NCI-H2081 (cell line): Measurements from ENCODE around the gene GRK1.
A peak's percentile ranks its signal among the peaks of the same experiment; 100 is the strongest.
"Not testable (repeated sequence)": the region's sequence is repeated elsewhere in the genome, so short reads cannot be mapped to it uniquely, and the experiment has no call there.

Source experiments
- DNase-seq, 2 experiments: peaks; one replicate each; lab custom pipeline; 2025; lab: John Stamatoyannopoulos, UW

The GRK1 gene

GRCh38 chr13:113666951-113667701 is at the start of gene GRK1:
TSS of gene GRK1 (plus strand) at chr13:113667219. CDS start at chr13:113667387, 168 bp downstream.
- no peak for DNase-seq

GRCh38 chr13:113617961-113618360 is 49.1 kb upstream of the GRK1 start:
- DNase-seq = no peak

DNA sequence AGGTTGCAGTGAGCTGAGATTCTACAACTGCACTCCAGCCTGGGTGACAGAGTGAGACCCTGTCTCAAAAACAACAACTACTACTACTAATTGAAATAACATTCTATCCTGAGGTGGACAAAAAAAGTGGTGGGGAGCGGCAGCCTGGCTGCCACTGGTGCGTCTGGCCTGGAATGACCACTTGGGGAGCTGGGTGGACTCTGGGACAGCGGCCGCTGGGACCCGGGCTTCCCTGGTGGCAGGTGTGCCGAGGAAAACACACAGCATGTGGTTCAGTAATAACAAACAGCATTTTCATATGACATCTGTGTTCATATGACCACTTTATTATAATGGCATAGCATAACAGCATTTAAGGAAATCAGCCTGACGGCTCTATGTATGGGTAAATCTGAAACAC is 48.6 kb upstream of the GRK1 start:
- DNase-seq = no peak

DNA sequence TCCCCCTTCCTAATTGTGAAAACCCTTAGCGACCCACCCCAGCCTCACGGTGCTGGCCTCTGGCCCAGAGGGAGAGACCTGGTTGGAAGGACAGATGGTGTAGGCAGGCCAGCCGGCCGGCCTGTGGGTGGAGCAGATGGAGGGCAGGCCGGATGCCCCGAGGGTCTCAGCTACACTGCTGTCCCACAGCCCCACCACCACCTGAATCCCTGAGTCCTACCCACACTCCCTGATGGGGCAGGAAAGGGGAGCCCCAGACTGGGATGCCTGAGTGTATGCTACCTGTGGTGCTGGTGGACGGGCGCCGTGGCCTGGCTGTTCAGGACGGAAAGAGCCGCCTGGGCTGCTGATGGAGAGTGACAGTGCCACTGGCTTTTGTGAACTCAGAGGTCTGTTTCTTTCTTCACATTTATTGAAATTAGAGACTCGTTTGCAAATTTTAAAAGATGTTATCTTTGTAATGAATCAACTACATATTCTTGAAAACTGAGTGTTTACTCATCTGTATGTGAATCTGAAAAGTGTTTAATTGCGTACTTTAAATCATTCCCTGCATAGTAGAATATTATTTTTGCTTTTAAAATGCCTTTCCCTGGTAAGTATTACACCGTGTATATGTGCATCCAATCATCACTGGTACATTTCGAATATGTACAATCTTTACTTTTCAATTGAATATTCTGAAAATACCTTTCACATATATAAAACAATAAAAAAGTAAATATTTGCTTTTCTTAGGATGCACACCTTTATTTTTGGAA is 46.8 kb upstream of the GRK1 start:
- no peak for DNase-seq

DNA sequence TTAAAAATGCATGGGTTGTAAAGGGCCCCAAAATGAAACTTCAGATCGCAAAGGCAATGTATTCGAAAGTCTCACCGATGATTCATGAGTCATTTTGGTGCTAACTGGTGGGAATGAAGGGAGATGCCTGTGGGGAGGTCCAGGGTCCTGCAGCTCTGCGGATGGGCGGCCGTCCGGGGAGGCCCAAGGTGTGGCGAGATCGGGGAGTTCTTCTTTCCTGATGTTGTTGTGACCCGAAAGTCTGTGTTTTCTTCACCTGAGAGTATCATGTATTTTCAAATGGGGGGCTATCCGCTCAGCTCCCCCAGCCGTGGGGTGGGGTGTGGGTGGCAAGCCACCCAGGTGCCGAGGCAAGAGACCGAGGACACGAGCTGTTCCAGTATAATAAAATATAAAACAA is 46.0 kb upstream of the GRK1 start:
- no peak for DNase-seq

DNA sequence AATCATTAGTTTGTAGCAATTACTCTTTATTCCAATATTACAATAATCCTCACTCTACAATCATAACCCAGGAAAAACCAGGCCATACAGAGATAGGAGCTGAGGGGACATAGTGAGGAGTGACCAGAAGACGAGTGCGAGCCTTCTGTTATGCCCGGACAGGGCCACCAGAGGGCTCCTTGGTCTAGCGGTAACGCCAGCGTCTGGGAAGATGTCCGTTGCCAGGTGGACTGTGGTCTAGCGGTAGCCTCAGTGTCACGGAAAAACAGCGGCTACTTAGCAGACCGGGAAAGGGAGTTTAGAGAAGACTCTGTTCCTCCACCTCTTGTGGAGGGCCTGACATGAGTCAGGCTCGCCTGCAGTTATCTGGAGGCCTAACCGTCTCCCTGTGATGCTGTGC is 45.5 kb upstream of the GRK1 start:
- DNase-seq = not testable (repeated sequence)

GRCh38 chr13:113621986-113622550 is 45.0 kb upstream of the GRK1 start:
- DNase-seq = not testable (repeated sequence)

DNA sequence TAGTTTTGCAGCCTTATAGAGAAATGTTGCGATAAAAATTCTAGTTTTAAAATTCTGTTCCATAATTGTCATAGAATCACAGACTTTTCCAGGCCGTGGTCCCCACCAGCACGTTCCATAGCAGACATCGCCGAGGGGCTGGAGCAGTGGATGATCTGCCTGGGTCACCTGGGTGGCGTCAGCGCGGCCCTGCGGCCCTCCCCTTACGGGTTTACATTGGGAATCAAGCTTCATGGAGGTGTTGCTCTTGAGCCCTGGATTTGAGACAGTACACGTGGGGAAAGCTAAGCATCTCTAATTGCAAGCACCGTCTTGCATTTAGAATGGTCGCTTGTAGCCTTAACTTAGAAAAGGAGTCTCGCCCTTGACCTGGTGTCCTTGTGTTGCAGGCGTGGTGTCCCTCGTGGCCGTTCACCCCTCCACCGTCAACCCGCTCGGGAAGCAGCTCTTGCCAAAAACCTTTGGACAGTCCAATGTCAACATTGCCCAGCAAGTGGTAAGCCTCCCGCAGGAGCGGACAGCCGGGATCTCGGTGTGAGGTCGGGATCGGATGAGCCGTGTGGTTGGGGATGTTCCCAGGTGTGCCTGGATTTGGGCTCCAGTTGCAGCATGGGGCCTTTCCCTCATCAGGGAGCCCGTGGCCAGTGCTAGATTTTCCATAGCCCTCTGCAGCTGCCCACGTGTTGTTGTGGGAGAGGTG is 44.1 kb upstream of the GRK1 start:
- no peak for DNase-seq

DNA sequence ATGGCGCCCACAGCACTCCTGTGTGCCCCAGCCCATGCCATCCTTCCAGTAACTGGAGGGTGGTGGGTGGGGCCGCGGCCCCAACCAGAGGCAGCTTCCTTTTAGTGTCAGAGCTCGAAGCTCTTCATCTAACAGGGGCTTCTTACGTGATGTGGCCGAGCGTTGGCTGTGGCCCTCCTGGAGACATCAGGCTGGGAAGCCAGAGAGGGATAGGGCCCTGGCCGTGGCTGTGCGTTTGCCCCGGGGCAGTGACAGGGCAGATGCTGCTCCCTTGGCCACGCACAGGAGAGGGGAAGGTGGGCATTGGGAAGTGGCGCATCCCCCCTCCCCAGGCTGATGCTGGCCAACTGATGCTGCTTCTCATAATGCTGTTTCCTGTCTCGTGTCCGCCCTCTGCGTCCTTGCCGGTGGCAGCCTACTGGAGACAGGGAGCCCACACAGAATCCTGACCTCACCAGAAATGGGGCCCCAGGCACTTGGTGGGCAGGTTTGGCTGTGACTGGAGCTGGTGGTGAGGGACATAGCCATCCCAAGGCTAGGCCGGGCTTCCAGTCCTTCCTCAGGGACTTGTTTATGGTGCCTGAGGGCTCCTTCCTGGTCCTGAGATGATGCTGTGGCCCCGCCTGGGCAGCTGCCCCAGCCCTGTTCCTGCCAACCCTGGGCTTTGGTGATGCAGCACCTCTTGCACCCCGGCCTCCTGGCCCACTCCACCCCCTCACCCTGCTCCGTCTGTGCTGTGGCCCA is 43.4 kb upstream of the GRK1 start:
- no peak for DNase-seq

GRCh38 chr13:113624235-113624587 is 42.8 kb upstream of the GRK1 start:
- DNase-seq = no peak

- DNase-seq = not testable (repeated sequence)
Measured at GRCh38 chr13:113624640-113625304, 42.2 kb upstream of the GRK1 start.

DNA sequence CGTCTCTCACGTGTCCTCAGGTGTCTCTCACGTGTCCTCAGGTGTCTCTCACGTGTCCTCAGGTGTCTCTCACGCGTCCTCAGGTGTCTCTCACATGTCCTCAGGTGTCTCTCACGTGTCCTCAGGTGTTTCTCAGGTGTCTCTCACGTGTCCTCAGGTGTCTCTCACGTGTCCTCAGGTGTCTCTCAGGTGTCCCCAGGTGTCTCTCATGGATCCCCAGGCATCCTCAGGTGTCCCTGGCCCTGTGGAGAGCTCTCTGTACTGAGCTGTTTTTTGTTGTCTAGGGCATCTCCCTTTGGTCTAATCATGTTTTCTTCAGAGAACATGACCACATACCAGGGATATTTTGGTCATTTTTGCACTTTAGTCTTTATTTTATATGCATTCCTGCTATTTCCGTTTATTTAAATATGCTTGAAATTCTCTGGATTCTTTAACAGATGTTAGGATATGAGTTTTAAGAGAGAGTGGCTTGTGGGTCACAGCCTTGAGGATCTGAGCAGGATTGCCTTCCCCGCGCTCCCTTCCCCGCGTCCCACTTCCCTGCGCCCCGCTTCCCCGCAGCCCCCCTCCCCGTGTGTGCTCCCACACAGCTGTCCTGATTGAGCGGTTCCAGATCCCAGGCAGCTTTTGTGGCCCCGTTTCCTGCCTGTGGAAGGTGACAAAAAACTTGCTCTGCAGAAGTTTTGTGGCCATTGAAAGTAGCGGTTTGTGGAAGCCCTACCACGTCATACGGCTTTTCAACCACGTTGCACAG is 40.9 kb upstream of the GRK1 start:
- no peak for DNase-seq

GRCh38 chr13:113627136-113627535 is 39.9 kb upstream of the GRK1 start:
- DNase-seq = no peak

DNA sequence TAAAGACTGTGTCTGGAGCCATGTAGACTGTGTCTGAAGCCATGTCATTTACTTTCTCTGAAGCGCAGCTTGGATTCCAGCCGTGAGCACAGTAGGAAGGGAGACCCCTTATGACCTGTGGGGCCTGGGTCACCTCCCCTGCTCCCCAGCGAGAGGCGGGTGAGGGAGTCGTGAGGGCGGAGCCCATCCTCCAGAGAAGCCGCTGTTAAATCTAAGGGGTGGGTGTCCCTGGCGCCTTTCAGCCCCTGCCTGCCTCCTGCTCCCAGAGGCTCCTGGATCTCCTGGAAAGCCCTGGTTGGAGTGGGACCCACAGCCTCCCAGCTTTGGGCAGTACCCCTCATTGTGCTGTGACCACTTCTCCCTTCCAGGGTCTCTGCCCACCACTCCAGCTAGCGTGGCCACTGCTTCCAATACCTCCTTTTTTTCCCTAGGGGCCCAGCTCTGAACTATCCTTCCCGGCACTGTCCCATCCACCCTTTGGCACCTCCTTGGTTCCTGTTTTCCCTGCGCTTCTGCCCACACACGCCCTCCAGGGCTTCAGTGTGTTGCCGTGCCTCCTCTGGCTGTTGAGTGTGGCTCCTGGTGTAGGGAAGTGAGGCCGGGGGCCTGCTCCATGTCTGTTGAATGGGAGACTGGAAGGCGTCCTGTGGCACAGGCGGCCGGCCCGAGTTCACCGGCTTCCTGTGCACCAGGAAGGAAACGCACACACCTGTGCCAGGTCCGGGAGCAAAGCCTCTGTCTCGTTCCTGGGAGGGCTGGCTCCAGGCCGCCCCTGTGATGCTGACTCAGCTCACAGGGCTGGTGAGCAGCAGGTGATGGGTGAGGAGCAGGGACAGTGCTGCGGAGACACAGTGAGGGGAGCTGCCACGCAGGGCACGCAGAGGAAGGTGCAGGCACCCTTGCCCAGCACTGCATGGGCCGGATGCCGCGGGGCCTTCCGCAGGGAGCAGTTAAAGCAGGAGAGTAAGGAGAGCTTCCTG is 38.4 kb upstream of the GRK1 start:
- DNase-seq = no peak

DNA sequence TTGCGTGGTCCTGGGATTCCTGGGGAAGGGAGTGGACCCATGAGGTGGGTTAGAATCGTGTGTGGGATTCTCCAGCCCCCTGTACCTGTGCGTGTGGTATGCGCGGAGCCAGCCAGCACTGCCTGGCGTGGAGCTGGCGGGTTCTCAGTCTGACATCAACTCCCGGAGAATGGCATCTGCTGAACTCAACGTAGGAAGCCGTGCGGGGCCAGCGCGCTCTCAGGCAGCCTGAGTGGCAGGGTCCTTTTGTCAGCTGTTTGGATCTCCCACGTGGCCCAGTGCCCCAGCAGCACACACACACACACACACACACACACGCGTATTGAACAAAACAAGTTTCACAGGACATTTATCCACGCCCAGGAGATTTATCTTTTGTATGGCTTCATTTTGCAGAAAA is 37.2 kb upstream of the GRK1 start:
- DNase-seq = peak in 1 of 2 experiments; percentile 33

- peak in 1 of 2 experiments; percentile 51 for DNase-seq
Measured at GRCh38 chr13:113630296-113630695, 36.7 kb upstream of the GRK1 start.

DNA sequence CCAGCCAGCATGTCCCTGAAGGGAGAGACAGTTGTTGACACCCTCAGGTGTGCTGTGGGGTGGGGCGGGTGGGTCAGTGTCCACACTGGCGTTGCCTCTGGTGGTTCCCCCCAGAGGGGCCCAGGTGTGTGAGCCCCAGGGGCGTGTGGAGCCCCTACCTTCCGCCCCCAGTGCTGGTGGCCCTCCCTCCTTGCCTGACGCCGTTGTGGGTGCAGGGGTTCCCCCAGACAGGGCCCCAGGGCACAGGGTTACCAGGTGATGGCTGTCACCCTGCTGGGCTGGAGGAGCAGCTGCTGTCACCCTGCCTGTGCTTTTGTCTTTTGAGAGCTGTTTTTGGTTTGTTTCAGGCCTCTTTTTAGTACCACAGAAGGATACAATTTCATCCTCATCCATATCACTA is 36.2 kb upstream of the GRK1 start:
- peak; percentile 30 to 66 for DNase-seq

DNA sequence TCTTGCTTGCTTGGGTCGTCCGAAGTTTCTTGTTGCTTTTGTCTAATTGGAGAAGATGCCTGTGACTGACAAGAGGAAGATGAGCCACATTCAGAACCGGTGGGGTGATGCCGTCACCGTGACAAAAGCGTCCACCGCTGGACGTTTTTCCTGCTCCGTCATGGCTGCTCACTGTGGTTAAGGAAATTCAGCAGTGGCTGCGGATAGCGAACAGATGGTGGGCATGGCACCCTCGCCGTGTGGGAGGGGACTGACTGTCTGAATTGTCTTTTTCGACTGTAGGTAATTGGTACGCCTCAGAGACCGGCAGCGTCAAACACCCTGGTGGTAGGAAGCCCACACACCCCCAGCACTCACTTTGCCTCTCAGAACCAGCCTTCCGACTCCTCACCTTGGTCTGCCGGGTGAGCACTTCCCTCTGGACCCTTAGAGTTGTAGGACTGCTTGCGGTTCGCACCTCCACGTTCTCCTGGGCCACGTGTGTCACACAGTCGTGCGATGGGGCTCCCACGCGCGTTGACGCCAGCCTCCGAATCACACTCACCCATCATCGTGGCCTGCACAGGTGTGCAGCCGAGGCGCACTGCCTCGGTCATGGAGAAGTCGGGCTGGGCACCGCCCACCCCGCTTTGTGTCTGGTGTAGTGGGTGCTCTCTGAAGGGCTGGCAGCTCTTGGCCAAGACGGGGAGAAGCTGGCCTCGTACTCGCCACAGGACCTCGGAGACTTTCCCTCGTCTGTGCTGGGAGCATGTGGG is 35.5 kb upstream of the GRK1 start:
- no peak for DNase-seq
